OCI-LY7 (cell line): ENCODE results near the gene CISTR.

Experiments used
- CTCF ChIP-seq: fragments of 200-600 bp; sonication (generic); conservative IDR thresholded peaks from 2 replicates; pipeline ENCODE4 v1.5.1; 2014; ENCODE audit warnings: mild to moderate bottlenecking, antibody characterized with exemption, low read length, moderate library complexity, mixed read lengths
- EZH2phosphoT487 ChIP-seq: fragments of 200-600 bp; sonication (generic); IDR thresholded peaks from 2 replicates; pipeline ENCODE4 v1.6.1; 2018; ENCODE audit warnings: low read depth, borderline replicate concordance, mild to moderate bottlenecking, mixed run types, antibody characterized with exemption, low read length, moderate library complexity, mixed read lengths

GRCh38 chr12:53748072-53748840, 3.5 kb downstream of the CISTR start:
- no peak for TF ChIP-seq CTCF
- no peak for TF ChIP-seq EZH2phosphoT487
